Adrenal gland (tissue), 5 donors: Measurements from ENCODE around the gene SCGB1D2.

ENCODE experiments used
- POLR2A ChIP-seq, 2 donors: fragments of 450-650 bp; IDR thresholded peaks; one replicate each; pipeline ENCODE4 v1.6.1; 2017; ENCODE audit warnings: antibody characterized with exemption in 2 of 2, mild to moderate bottlenecking in 2 of 2, moderate library complexity in 1 of 2
- TF ChIP-seq, protein P1 (sequence below), 6 experiments: fragments of 450-650 bp in 4 of 6; fragments of 200-600 bp in 2 of 6; sonication (generic) in 1 of 6; IDR thresholded peaks; 1 replicate in 5 of 6; 2 replicates in 1 of 6; pipeline versions ENCODE4 v1.5.1 to v1.8.0; 2016 to 2021; ENCODE audit warnings: antibody characterized with exemption in 6 of 6, mild to moderate bottlenecking in 2 of 6, moderate library complexity in 1 of 6
- donor health status: DM: no; HTN: no; CAD: no.

DNA sequence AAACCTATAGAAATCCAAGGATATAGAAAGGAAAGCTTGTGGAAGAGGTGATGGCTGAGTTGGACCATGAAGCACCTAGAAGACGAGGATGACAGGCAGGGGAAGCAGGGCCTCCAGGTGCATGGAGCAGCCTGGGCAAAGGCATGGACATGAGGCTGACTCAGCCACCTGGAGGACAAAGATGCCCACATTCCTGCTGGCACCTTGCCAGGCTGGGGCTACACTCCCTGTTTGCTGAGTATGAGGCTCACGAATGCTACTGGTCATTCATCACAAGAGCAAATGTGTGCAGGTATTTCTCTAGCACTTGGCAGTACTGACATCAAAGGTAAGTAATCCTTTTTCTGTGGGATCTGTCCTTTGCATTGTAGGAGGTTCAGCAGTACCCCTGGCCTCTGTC is 40.7 kb upstream of the SCGB1D2 start:
- TF ChIP-seq, protein P1, sequence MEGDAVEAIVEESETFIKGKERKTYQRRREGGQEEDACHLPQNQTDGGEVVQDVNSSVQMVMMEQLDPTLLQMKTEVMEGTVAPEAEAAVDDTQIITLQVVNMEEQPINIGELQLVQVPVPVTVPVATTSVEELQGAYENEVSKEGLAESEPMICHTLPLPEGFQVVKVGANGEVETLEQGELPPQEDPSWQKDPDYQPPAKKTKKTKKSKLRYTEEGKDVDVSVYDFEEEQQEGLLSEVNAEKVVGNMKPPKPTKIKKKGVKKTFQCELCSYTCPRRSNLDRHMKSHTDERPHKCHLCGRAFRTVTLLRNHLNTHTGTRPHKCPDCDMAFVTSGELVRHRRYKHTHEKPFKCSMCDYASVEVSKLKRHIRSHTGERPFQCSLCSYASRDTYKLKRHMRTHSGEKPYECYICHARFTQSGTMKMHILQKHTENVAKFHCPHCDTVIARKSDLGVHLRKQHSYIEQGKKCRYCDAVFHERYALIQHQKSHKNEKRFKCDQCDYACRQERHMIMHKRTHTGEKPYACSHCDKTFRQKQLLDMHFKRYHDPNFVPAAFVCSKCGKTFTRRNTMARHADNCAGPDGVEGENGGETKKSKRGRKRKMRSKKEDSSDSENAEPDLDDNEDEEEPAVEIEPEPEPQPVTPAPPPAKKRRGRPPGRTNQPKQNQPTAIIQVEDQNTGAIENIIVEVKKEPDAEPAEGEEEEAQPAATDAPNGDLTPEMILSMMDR (IDR thresholded peaks at IDR 0.05): no peak
- no peak for TF ChIP-seq POLR2A (IDR thresholded peaks at IDR 0.05)
